SHP77 treated with DMSO at 0.1 percent for 48 hours (cell line): Measurements from ENCODE around the gene GCGR.
A peak's percentile ranks its signal among the peaks of the same experiment; 100 is the strongest.

Source experiments
- DNase-seq: peaks from one replicate; lab custom pipeline; 2025; lab: John Stamatoyannopoulos, UW

GCGR gene

DNA sequence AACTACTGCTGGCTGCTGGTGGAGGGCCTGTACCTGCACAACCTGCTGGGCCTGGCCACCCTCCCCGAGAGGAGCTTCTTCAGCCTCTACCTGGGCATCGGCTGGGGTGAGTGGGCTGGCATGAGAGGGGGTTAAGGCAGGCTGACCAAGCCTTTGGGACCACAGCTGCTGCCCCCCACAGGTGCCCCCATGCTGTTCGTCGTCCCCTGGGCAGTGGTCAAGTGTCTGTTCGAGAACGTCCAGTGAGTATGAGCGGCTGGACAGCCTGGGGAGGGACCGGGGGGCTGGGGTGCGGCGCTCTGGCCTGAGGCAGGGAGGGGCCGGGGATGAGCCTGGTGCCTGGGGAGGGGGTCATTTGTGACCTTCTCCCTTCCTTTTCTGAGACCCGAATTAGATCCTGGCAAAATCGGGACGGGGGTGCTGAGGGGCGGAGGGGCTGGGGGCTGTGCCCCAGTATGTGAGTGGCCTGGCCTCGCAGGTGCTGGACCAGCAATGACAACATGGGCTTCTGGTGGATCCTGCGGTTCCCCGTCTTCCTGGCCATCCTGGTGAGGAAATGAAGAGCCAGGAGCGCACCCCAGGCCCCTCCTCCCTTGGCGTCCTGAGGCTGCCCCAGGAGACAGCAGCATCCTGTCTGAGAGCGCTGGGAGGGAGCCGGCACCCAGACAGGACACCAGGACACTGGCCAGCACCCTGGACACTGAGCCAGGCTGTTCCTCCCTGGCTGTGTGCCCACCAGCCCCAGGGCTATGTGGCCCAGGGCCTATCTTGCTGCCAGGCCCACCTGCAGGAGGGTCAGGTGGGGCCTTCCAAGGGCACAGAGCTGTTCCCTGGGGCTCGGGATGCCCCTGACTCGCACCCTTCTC lies 8.0 kb downstream of the GCGR start:
- no peak for DNase-seq

DNA sequence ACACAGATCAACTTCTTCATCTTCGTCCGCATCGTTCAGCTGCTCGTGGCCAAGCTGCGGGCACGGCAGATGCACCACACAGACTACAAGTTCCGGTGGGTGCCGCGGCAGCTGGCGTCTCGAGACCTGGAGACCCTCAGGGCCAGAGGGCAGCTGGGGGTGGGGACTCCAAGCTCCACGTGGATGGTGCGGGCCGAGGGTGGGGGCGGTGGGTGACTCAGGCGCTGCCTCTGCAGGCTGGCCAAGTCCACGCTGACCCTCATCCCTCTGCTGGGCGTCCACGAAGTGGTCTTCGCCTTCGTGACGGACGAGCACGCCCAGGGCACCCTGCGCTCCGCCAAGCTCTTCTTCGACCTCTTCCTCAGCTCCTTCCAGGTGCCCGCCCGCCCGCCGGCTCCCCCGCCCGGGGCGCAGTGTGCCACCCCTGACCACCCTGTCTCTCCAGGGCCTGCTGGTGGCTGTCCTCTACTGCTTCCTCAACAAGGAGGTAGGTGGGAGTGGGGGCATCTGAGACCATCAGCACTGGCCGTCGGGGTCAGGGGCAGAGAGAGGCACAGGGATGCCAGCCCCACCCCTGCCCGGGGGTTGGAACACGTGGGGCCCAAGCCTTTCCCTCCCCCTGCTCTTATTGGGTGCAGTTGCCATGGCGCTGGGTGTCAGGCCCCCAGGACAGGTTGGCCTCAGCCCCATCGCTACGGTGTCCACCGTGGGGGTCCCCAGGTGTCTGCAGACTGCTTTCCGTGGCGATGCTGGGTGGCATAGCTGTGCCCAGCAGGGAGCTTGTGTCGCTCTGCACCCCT lies 8.8 kb downstream of the GCGR start:
- no peak for DNase-seq

DNA sequence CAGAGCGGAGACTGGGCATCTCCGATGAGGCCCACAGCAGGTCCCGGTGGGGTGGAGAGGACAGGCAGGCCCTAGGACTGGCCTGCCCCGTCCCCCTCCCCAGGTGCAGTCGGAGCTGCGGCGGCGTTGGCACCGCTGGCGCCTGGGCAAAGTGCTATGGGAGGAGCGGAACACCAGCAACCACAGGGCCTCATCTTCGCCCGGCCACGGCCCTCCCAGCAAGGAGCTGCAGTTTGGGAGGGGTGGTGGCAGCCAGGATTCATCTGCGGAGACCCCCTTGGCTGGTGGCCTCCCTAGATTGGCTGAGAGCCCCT lies 9.4 kb downstream of the GCGR start:
- no peak for DNase-seq

- DNase-seq, result no peak
Measured at GRCh38 chr17:81813861-81814683, 10.1 kb downstream of the GCGR start.

DNA sequence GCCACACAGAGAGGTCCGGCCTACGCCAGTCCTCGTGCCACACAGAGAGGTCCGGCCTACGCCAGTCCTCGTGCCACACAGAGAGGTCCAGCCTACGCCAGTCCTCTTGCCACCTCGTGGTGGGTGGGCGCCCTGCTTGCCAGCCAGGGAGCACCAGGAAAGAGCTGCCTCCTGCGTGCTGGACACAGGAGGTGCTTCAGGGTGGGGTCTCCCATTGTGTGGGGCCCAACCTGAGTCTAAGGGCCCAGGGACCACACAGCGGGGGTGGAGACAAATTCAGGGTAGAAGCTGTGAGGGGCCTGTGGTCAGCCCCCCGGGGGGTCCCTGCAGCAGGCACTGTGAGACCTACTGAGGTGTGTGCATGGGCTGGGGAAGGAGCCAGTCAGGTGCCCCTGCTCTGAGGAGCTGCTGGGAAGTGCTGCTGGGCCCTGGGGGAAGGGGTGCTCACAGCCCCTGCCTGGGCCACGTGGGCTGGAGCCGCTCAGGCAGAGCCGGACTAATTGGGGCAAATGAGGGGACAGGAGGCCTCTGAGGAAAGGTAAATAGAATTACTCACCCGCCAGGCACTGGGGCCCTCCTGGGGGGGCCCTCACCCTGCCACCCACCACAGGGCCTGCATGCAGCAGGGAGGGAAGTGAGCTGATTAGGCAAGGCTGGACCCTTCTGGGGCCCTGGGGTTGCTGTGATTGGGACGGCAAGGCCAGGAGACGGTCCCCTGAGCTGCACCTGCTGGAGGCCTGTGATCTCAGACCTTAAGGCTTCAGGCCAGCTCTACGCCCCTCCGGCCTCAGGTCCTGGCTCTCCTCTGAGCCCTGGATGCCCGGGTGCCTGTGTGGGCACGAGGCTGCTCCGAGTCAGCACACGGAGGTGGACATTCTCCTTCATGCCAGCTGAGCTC lies 11.0 kb downstream of the GCGR start:
- no peak for DNase-seq

DNA sequence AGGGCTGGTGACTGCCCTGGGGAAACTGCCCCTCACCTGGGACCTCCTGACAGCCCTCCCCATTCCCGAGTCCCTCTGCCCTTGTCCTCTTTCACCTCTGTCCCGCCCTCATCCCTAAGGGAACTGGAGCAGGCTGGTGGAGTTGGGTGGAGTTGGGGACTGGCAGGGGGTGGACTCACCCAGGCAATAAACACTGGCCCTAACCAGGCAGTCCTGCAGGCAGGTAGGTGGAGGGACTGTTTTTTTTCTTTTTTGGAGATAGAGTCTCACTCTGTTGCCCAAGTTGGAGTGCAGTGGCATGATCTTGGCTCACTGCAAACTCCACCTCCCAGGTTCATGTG lies 11.7 kb downstream of the GCGR start:
- DNase-seq, result no peak

GRCh38 chr17:81817758-81818147 lies 13.8 kb downstream of the GCGR start:
- DNase-seq, result no peak

- no peak for DNase-seq
Measured at GRCh38 chr17:81819708-81820107, 15.8 kb downstream of the GCGR start.

- no peak for DNase-seq
Measured at GRCh38 chr17:81821147-81821546, 17.2 kb downstream of the GCGR start.

DNA sequence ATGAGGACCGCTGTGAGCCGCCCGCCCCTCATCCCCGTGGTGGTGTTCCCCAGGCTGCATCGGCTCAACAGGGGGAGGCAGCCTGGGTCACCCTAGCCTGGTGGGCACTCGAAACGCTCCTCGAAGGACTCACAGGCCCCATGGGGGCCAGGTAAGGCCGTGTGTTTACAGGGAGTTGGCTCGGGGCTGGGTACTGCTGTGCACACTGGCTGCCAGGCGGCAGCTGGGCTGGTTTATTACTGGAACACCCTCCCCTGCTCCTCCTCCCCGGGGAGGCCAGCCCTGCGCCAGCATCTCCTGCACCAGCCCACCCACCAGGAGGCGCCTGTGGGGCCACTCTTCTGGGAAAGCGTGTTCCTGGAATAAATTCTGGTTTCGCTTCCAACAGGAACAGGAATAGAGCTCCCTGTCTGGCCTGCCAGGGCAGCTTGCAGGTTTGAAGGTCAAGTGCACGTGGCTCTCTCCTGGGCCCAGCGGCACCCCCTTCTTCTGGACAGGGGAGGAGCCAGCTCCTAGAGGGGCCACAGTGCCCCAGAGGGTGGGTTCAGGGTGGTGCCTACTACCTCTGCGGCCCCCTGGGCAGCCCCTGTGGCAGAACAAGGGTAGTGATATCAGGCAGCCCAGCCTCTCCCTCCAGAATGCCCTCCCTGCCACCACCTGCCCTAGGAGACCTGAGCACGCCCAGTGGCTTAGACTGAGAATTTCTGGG lies 17.8 kb downstream of the GCGR start:
- peak; percentile 89 for DNase-seq

DNA sequence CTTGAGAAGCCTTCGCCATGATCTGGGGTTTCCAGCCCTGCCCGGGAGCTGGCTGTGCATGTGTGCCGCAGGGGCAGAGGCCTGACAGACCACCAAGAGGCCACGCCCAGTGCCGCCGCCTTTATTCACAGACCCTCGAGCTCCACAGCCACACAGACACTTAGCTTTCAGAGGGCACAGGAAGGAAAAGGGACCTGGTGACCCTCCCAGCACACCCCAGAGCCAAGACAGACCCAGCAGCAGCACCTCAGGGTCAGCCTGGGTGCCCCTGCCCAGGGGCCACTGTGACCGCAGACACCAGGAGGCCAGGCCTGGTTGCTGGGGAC lies 18.3 kb downstream of the GCGR start:
- no peak for DNase-seq

GRCh38 chr17:81822996-81823819 lies 19.3 kb downstream of the GCGR start:
- DNase-seq, result no peak

DNA sequence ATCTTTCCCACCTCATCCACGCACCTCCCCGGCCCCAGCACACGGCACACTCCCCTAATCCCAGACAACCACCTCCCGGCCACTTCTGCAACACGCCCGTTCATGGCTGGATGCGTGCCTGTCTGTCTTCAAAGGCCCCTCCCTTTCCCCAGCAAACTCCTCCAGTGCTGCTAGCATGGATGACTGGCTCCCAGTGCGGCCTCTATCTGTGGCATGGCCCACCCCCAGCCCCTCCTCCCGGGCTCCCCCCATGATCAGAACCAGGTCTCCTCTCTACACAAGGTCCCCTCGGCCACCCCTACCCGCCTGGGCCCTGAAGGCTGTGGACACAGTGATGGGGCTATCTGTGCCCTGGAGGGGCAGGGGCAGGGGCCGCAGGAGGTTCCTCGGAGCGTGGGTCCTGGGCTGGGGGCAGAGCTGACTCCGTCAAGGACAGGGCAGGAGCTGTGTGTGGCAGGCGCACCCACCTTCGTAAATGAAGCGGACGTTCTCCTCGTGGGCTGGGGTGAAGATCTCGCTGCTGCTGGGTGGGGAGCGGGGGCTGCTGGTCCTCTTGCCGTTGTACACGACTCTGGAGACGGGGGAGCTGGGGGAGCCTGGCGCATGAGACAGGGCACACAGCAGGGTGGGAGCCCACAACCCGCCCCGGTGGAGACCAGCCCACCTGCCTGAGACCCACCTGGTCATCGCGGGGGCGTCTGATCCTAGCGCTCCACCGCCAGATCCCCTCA lies 20.0 kb downstream of the GCGR start:
- DNase-seq, result no peak

- DNase-seq, result no peak
Measured at GRCh38 chr17:81824595-81824994, 20.6 kb downstream of the GCGR start.

GRCh38 chr17:81825841-81826466 lies 22.0 kb downstream of the GCGR start:
- no peak for DNase-seq

GRCh38 chr17:81828656-81829055 lies 24.7 kb downstream of the GCGR start:
- no peak for DNase-seq

DNA sequence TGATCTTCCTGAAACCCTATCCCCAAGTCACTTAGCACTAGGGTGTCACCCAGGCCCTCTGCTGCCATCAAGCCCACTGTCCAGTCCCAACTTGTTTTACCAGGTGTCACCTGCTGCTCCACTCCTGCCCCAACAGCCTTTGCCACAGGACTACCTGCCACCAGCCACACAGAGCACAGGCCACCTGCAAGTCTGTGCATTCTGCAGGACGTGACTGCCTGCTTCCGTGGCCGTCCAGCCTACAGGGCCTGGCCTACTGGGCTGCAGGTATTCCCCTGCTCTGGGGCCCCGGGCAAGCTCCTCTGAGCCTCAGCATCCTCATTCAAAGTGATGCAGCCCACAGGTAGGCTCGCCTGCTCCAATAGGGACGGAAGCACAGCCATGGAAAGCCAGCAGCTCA lies 25.9 kb downstream of the GCGR start:
- no peak for DNase-seq

DNA sequence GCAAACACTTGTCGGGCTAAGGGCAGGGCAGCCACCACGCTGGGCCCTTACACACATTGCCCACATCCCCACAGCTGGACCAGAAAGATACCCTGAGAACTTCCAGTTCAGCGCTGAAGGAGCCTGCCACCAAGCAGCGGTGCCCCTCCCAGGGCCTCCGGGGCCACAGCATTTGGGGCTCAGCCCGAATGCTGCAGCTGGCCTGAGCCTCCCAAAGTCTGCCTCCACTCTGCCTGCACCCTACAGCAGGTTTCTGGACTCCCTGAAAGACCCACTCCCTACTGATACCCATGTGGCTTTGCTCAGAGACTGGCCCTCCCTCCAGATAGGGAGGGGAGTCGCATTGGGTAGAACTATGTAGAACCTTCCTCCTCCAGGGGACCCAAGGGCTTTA lies 27.6 kb downstream of the GCGR start:
- no peak for DNase-seq

DNA sequence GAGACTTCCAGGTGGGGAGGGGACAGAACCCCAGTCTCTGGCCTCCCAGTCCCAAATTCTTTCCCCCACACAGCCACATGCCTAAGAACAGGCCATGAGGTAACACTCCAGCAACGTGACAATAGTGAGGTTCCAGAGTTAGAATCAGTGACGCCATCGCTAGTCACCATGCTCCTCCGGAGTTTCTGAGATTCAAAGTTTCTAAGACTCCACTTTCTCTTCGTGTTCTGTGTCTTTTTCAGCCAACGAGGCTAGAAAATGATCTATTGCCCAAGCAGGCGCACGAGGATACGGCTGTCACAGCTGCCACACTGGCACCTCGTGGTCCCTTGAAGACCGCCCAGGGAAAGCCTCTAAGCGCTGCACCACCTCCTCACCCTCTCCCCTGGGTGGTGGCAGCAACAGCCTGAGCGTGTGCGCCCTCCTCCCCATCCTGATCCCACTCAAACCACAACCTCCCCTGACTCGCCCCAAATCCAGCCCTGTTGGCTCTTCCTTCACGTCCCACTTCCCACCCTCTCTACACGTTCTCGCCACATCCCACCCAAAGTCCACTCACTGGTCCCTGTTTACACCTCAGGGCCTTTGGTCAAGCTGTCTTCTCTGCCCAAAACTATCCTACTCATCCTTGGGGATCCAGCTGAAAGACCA lies 28.1 kb downstream of the GCGR start:
- peak; percentile 32 for DNase-seq
